ENCODE data around the gene RNU1-3.
"Not testable (repeated sequence)": the region's sequence is repeated elsewhere in the genome, so short reads cannot be mapped to it uniquely, and the experiment has no call there.

Gene RNU1-3

GRCh38 chr1:16693449-16694307 is 26.9 kb upstream of the RNU1-3 start:
- DNase-seq = not testable (repeated sequence)

- not testable (repeated sequence) for DNase-seq
These were observed 26.1 kb upstream of the RNU1-3 start for GRCh38 chr1:16692717-16693448.

GRCh38 chr1:16692283-16692682 is 25.5 kb upstream of the RNU1-3 start:
- not testable (repeated sequence) for DNase-seq

- DNase-seq = not testable (repeated sequence)
These were observed 24.4 kb upstream of the RNU1-3 start for GRCh38 chr1:16690971-16691682.

GRCh38 chr1:16687132-16687800 is 20.5 kb upstream of the RNU1-3 start:
- DNase-seq = not testable (repeated sequence)

- DNase-seq = not testable (repeated sequence)
These were observed 19.0 kb upstream of the RNU1-3 start for GRCh38 chr1:16685445-16686371.

- DNase-seq = not testable (repeated sequence)
These were observed 18.1 kb upstream of the RNU1-3 start for GRCh38 chr1:16684738-16685337.

- DNase-seq = not testable (repeated sequence)
These were observed 17.4 kb upstream of the RNU1-3 start for GRCh38 chr1:16684152-16684551.

- DNase-seq = not testable (repeated sequence)
These were observed 16.1 kb upstream of the RNU1-3 start for GRCh38 chr1:16682803-16683202.

GRCh38 chr1:16680366-16680765 is 13.6 kb upstream of the RNU1-3 start:
- not testable (repeated sequence) for DNase-seq

GRCh38 chr1:16677552-16678431 is 11.0 kb upstream of the RNU1-3 start:
- DNase-seq = no peak

- not testable (repeated sequence) for DNase-seq
These were observed 10.1 kb upstream of the RNU1-3 start for GRCh38 chr1:16676661-16677523.

- not testable (repeated sequence) for DNase-seq
These were observed 8.4 kb upstream of the RNU1-3 start for GRCh38 chr1:16675118-16675510.

- not testable (repeated sequence) for DNase-seq
These were observed 7.2 kb upstream of the RNU1-3 start for GRCh38 chr1:16673976-16674375.

- not testable (repeated sequence) for DNase-seq
These were observed 912 bp downstream of the RNU1-3 start for GRCh38 chr1:16665836-16666235.

- not testable (repeated sequence) for DNase-seq
These were observed 8.5 kb downstream of the RNU1-3 start for GRCh38 chr1:16658234-16658633.

GRCh38 chr1:16656981-16657683 is 9.6 kb downstream of the RNU1-3 start:
- not testable (repeated sequence) for DNase-seq

GRCh38 chr1:16656574-16656973 is 10.2 kb downstream of the RNU1-3 start:
- not testable (repeated sequence) for DNase-seq

Measured in T-helper 9 cell (primary cell).